Omental fat pad (tissue), 4 donors: ENCODE results near the gene METTL2B. TPM values are rescaled to one million over a fixed set of nuclear protein-coding genes. Genes with fewer than 3 reads are reported as not detected.
"Not testable (repeated sequence)": the region's sequence is repeated elsewhere in the genome, so short reads cannot be mapped to it uniquely, and the experiment has no call there.

Experiments used
- ATAC-seq: fragments of 150-250 bp; one replicate; pipeline ENCODE4 v1.9.1; 2016; ENCODE audit warnings: mild to moderate bottlenecking, moderate library complexity; ENCODE audit not compliant: low FRiP score
- DNase-seq: peaks from one replicate; pipeline ENCODE4 v3.0.0-alpha.2; 2019; ENCODE audit warnings: low spot score
- small RNA-seq: library from RNA; depleted of rRNA; stranded (forward); fragments of <200 nt; gene quantifications from one replicate; pipeline ENCODE3, GENCODE V24; 2016
- total RNA-seq, 4 donors: library from RNA; depleted of rRNA; stranded (reverse); fragments of >200 nt; gene quantifications; one replicate each; pipeline ENCODE4 v1.1.0, GENCODE V29; 2016
- TF ChIP-seq, protein P1 (sequence below), 3 donors: fragments of 450-650 bp; IDR thresholded peaks; one replicate each; pipeline ENCODE4 v1.5.1; 2016 to 2017; ENCODE audit warnings: antibody characterized with exemption in 3 of 3, mild to moderate bottlenecking in 3 of 3, moderate library complexity in 2 of 3

METTL2B gene
- total RNA-seq, 4 donors from 2014 or later = 19.9 to 32.2 (median 25.9) TPM

DNA sequence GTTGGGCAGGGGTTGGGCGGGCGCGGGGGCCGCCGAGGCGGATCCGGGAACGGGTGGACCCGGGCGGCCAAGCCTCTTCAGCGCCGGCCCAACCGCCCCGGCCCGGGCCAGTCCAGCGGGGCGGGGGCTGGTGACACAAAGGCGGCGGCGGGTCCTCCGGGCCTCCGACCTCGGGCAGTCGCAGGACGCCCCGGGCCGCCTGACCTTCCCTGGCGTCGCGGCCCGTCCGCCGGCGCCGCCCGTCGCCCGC lies 54.2 kb downstream of the METTL2B start:
- ATAC-seq (peak; percentile 55), DNase-seq (no peak)

DNA sequence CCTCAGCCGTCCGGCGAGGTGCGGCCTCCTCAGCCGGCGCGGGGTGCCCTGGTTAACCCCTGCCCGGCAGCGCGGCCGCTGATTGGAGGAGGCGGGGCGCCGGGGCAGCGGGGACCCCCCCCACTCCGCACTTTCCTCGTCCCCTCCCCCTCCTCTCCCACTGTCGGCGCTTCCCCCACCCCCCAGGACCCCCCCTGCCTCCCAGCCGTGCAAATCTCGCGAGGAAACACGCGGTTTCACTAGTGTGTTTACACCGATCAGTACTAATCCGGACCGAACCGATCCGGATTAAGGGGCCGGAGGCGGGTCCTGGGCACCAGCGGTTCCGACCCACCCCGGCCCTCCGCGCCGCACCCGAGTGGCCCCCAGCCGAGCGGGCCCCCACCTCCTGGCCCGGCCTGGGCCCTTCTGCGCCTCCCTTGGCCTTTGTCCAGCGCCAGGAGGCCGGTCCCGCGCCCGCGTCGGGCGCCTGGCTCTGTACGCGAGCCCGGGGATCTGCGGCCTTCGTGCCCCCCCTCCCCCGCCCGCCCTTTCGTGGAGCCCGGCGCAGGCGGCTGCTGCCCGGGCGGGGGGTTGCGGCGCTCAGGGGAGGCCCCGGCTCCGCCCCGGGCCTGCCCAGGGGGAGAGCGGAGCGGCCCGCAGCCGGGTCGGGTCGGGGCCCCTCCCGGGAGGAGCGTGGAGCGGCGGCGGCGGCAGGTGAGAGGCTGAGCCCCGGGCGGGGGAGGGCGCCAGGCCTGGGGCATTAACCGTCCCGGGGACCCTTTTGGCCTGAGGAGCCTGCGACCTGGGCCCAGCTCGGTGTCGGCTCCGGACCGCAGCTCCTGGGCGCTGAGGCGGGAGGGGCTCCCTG lies 54.8 kb downstream of the METTL2B start:
- DNase-seq (peak; percentile 34), ATAC-seq (peak; percentile 85)

More for the DNA sequence above, 54.2 kb downstream of the METTL2B start:
- TF ChIP-seq, protein P1, sequence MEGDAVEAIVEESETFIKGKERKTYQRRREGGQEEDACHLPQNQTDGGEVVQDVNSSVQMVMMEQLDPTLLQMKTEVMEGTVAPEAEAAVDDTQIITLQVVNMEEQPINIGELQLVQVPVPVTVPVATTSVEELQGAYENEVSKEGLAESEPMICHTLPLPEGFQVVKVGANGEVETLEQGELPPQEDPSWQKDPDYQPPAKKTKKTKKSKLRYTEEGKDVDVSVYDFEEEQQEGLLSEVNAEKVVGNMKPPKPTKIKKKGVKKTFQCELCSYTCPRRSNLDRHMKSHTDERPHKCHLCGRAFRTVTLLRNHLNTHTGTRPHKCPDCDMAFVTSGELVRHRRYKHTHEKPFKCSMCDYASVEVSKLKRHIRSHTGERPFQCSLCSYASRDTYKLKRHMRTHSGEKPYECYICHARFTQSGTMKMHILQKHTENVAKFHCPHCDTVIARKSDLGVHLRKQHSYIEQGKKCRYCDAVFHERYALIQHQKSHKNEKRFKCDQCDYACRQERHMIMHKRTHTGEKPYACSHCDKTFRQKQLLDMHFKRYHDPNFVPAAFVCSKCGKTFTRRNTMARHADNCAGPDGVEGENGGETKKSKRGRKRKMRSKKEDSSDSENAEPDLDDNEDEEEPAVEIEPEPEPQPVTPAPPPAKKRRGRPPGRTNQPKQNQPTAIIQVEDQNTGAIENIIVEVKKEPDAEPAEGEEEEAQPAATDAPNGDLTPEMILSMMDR (IDR thresholded peaks at IDR 0.05) = no peak

DNA sequence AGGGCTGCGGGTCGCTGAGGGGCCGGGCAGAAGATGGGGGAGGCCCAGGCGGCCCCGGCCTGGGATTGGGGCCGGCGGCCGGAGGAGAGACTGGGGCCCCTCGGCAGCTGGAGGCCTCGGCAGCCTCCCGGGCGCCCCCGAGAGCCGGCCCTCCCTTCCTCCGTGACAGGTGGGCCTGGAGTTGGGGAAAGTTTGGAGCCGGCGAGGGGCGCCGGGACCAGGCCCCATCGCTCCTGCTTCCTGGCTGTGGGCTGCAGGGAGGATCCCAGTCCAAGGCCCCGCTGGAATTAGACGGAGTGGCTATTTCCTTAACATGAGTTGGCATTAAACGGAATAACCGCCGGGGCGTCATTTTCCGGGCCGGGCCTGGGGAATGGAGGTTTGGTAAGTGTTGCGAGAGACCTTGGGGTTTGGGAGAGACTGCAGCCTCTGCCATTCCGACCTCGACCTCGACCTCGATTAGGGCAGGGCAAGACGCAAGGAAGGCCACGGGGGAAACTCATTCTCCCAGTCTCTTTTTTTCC lies 55.5 kb downstream of the METTL2B start:
- ATAC-seq (peak; percentile 41), DNase-seq (peak; percentile 30)

DNA sequence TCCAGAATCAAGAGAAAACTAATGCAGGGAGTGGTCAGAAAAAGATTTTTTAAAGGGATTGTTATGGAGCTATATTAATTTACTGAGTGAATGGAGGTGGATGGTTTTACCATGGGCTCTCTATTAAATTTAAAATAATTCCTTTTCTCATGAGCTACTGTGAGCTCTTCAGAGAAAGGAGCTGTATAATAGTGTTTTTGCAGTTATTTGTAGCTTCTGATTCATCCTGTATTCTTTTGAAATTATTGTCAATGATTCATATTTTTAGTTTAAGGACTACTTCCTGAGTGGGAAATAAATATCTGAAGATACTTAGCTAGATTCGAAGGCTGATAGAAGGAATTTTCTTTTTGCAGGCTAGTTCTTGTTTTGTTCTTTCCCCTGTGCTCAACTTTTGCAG lies 56.4 kb downstream of the METTL2B start:
- not testable (repeated sequence) for ATAC-seq, DNase-seq

DNA sequence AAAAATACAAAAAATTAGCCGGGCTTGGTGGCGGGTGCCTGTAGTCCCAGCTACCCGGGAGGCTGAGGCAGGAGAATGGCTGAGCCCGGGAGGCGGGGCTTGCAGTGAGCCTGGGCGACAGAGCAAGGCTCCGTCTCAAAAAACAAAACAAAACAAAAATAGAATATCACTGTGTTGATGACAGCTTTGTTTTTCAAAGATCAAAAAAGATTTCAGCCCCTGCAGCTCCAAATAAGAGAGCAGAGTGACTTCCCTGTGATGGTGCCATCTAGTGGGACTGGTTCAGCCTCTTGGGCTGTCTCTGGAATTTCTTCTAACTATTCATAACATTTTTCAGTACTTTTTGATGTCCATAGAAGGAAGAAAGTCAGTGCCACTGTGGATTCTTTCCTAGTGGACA lies 60.9 kb downstream of the METTL2B start:
- not testable (repeated sequence) for ATAC-seq, DNase-seq

DNA sequence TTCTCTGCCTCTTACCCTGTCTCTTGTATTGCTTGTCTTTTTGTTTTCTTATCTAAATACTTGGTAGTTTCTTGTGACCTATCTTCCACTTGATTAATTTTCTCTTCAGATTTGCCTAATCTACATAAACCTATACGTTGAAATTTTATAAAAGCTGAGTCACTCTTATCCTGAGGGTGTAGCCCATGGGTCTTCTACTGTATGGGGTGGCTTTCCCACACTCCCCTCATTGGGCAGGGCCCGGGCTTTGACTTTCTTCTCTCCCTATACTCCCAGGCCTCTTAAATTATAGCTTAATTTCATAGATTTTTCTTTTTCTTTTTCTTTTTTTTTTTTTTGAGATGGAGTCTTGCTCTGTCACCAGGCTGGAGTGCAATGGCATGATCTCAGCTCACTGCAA lies 66.0 kb downstream of the METTL2B start:
- not testable (repeated sequence) for ATAC-seq

DNA sequence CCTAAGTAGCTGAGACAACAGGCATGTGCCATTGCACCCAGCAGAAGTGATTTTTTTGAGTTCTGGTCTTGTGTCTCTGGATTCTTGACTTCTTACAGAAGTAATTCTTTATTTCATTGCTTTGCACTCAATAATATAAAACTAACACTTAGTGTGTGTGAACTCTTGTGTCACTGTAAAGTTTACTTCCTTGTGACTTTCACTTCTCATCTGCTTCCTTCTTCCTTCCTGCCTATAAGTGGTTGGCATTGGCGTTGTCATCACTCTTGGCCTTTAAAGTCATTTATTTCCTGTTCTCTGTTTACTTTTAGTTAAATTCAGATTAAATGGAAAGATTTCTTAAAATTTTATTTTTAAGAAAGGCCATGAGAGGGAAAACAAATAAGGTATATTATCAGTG lies 66.8 kb downstream of the METTL2B start:
- DNase-seq, ATAC-seq: not testable (repeated sequence)

More for the DNA sequence above, 66.0 kb downstream of the METTL2B start:
- not testable (repeated sequence) for DNase-seq

DNA sequence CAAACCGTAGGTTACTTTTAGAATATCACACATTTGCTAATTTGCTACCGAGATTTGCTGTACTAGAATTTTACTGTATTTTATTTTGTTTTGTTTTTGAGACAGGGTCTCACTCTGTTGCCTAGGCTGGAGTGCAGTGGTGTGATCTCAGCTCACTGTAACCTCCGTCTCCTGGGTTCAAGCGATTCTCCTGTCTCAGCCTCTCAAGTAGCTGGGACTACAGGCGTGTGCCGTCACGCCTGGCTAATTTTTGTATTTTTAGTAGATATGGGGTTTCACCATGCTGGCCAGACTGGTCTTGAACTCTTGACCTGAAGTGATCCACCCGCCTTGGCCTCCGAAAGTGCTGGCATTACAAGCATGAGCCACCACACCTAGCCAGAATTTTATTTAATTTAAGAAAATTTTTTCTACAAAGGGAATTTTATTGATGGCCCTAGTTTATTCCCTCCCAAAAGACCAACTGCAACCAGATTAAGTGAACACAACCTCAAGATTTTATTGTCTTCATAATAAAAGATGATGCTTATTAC lies 69.8 kb downstream of the METTL2B start:
- not testable (repeated sequence) for DNase-seq, ATAC-seq

DNA sequence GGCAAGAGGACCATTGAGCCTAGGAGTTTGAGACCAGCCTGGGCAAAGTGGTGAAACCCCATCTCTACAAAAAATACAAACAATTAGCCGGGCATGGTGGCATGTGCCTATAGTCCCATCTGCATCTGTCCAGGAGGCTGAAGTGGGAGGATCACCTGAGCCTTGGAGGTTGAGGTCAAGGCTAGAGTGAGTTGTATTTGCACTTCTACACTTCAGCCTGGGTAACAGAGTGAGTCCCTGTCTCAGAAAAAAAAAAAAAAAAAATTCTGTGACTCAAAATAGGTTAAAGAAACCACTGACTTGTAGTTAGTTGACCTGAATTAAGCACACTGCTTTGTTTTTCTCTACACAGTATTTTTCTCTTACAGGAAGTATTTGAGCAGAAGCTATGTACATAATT lies 74.4 kb downstream of the METTL2B start:
- TF ChIP-seq, protein P1 (IDR thresholded peaks at IDR 0.05) = no peak
- ATAC-seq (no peak), DNase-seq (no peak)

DNA sequence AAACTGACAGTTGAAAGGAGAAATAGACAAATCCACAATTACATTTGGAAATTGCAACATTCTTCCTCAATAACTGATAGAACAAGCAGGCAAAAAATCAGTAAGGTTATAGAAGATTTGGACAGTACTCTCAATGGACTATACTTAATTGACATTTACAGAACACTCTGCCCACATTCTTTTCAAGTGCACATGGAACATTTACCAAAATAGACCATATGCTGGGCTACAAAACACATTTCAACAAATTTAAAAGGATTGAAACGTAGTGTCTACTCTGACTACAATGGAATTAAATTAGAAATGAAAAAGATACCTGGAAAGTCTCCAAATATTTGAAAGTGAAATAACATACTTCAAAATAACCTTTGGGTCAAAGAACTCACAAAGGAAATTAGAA lies 77.8 kb downstream of the METTL2B start:
- ATAC-seq, DNase-seq: not testable (repeated sequence)

Small RNA genes lying within 50 kb of the gene (small RNA-seq; reads per million reads assigned to genes)
- gene AC010655.1 (not detected), gene AC010655.2 (not detected), gene RF00017 (not detected), gene RNU7-54P (not detected)

Other genes with a start within 250 kb of the METTL2B start
- 100 to 1,000 TPM in 3 of 4 donors, 10 to 100 TPM in 1; 12.3 to 715 (median 292) TPM for gene LEP, start 235.5 kb upstream of the METTL2B start, total RNA-seq
- gene RBM28, start 132.8 kb upstream of the METTL2B start, total RNA-seq = 10 to 100 TPM; 21.5 to 79.0 (median 29.5) TPM
- 10 to 100 TPM in 1 of 4 donors, 1 to 10 TPM in 3; 3.5 to 21.1 (median 5.8) TPM for gene PRRT4, start 115.1 kb upstream of the METTL2B start, total RNA-seq
- gene IMPDH1, start 66.8 kb upstream of the METTL2B start, total RNA-seq = 100 to 1,000 TPM in 3 of 4 donors, 10 to 100 TPM in 1; 72.8 to 198 (median 109) TPM
- 100 to 1,000 TPM in 1 of 4 donors, 10 to 100 TPM in 3; 25.0 to 122 (median 51.9) TPM for gene HILPDA, start 20.9 kb upstream of the METTL2B start, total RNA-seq
- 1 to 10 TPM; 1.7 to 2.8 (median 2.3) TPM for gene GARIN1A, start 195.5 kb downstream of the METTL2B start, total RNA-seq